HG02623 (cell line): ENCODE data around the gene TMBIM6.
"Not testable (repeated sequence)": the region's sequence is repeated elsewhere in the genome, so short reads cannot be mapped to it uniquely, and the experiment has no call there.

Source experiments
- ATAC-seq: cut with Tn5 transposase; IDR thresholded peaks from one replicate; pipeline ENCODE4 v1.9.1; 2021; ENCODE audit warnings: moderate library complexity; ENCODE audit not compliant: unreplicated experiment

TMBIM6 gene, protein sequence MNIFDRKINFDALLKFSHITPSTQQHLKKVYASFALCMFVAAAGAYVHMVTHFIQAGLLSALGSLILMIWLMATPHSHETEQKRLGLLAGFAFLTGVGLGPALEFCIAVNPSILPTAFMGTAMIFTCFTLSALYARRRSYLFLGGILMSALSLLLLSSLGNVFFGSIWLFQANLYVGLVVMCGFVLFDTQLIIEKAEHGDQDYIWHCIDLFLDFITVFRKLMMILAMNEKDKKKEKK

DNA sequence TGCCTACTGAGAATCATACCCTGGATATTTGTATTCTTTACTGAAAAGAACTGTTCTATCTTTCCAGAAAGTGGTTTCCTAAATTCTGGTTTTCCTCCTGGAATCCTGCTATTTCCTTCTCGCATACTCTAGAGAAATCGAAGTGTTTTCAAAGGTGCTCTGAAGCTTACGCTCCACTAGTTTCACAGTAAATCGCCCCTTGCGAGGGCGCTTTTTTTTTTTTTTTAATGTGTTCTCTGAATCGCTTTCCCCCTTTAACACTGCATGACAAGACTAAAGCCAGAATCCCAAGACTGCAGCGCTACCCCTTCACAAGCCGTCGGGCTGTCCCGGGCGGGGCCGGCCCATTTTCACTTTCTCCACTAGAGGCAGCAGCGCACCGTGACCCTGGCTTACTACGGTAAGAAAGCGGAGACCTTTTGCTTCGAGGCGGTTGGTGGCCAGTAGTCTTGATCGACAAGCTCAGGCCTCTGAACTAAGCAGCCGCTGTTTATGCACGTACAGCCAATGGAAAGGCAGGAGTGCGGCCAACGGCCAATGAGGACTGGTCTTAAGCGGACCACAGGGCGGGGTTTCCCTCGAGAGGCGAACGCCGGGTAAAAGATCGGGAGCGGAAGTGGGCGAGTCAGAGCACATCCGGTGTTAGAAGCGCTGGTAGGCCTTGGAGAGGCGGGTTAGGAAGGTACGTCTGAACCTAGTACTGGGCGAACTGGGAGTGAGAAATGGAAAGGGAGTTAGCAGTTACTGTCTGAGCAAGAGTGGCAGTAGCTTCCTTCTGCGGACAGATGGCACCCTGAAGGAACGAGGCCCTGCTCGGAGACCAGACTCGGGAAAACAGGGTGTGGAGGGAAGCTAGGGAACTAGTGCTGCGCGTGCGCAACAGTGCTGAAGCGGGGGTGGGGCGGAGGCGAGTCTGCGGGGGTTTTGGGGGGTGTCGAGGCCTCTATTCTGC lies at the start of gene TMBIM6:
TSS of gene TMBIM6 (plus strand) at position 628 of the 952 bp plus-strand sequence. CDS start 10,937 bp downstream, outside the sequence.
- peak; percentile 94 for ATAC-seq

DNA sequence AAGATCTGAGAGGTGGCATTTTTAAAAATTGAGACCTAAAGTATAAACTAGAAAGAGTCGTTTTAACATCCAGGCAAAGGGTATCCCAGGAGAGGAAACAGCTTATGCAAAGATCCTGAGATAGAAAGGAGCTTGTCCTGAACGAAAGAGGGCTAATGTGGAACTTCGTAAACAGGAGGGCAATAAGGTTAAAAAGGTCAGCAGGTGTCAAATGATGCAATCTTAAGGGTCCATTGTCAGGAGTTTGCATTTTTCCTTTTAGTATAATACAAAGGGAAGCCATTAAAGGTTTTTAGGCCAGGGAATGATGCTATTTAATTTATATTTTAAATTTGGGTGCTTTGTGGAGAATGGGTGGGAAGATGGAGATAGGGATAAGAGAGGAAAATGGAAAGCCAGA lies 48.5 kb upstream of the TMBIM6 start:
- no peak for ATAC-seq

DNA sequence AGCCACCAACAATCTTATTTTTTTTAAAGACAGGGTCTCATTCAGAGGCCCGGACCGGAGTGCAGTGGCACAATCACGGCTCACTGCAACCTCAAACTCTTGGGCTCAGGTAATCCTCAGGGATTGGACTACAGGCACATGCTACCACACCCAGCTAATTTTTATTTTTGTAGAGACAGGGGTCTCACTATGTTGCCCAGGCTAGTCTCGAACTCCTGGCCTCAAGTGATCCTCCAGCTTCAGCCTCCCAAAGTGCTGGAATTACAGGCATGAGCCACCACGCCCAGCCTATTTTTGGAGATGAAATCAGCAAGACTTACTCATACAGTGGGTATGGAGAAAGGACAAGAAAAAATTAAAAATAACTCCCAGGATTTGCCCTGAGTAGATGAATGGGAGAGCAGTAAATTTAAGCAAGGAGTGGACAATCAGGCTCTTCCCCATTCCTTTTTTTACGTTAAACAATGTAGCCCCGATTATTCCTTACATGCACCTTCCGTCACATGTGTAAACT lies 47.4 kb upstream of the TMBIM6 start:
- no peak for ATAC-seq

DNA sequence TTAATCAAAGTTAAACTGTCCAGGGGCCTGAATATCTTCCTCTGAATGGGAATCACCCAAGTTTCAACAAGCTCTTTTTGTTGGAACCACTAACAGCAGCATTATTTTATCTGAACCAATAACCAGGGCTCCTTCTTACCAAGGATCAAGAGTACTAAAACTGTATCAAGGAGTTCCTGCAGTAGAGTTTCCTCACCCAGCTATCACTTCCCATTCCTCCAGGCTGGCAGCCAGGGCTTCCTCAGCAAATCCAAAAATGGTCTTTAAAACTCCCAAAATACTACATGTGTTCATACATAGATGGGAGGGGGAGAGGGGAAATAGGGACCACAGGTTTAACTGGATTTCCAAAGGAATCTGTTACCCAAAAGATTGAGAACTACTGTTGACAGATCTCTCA lies 44.6 kb upstream of the TMBIM6 start:
- ATAC-seq = no peak

DNA sequence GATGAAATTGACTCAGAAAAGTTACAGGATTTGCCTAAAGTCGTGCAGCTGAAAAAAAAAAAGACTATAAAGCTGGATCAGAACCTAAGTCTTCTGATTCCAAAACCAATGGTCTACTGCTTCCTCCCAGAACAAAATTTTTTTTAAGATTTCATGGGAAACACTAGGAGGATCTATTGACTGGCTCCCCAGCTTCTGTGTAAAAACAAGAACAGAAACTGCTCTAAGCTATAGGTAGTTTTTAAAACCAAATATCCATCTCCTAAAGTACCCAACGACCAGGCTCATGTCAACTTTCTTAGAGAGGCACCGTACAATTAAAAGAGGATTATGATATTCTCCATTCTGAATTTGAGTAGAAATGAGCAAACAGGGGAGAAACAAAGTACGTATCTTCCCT lies 43.5 kb upstream of the TMBIM6 start:
- no peak for ATAC-seq

DNA sequence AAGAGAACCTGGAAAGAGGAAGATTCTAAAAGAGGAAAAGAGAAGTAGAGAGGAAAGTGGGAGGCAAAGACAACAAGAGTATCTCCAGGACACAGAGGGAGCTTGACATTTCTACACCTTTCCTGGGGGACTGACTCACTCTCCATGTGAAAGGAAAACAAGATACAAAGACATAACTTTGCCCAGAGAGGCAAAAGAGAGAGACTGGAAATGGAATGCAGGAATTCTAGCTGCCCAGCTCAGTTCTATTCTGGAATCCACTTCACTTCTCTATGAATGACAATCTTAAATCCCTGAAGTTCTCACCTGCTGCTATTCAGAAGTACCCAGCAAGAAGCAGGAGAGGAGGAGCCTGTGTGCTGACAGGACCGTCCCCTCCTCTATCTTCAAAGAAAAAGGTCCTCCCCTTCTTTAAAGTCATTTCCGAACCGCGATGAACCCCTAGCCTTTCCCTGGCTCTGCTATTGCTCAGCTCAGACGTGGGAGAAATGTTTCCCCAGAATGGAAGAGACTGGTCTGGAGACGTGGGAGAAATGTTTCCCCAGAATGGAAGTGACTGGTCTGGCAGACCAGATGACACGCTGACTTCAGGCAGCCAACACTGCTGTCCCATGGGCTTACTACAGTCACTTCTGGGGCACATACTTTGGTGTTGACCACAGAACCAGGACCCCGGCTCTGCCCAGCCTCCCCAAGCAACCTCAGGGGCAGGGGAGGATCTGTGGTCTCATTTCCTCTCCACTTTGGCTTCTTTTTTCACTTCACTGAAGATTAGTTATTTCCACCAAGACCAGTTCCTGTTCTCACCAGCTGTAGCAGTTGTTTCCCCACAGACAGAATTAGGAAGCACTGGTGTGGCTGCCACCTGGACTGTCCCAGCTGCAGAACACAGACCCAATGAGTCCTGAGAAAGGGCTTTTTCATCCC lies 42.5 kb upstream of the TMBIM6 start:
- ATAC-seq = peak; percentile 56

DNA sequence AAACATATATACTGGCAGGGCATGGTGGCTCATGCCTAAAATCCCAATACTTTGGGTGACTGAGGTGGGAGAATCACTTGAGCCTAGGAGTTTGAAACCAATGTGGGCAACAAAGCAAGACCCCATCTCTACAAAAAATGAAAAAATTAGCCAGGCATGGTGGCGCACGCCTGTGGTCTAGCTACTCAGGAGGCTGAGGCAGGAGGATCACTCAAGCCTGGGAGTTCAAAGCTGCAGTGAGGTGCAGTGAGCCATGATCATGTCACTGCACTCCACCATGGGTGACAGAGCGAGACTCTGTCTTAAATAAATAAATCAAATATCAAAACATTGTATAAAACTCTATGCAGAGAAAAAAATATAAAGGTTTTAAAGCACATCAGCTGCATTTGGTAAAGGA lies 39.3 kb upstream of the TMBIM6 start:
- no peak for ATAC-seq

DNA sequence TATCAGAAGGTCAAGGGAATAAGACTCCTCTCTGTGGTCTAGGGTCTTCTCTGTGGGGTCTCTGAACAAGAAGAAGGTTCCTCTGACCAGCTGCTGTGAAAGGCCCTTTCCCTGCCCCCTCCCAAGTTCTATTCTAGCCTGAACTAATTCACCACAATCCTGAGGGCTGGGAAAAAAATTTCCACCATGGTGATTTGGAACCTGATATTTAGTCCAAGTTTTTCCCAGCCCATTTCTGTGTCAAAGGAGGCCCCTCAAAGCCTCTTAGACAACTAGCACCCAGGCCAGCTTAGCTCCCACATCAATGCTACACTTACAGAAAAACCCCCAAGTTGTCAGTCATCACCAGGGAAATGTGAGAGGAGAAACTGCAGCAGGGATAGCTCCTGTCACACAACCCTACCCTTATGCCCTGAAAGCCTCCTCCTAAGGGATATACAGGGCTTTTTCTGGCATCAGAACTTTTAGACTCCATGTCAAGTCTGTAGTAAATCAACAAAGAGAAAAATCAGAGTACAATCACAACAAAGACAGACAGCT lies 38.6 kb upstream of the TMBIM6 start:
- ATAC-seq = no peak

DNA sequence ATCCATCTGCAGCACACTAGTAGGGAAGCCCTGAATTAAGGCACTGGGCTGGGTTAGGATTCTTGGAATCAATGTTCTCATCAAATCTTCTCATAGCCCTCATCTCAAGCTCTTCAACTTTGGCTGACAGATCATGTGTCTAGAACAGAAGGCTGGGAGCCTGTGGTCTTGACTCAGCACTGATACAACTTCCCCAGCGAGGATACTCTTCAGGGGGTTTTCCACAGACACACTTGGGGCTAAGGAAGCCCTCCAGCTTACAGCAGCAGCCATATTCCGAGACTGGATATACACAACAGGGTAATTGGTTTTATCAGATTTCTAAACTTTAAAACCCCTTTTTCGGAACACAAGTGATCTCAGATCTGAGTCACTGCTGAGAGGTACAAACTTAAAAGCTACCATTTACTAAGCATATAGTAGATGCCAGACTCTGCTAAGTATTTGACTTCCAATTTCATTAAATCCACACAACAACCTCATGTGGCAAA lies 37.7 kb upstream of the TMBIM6 start:
- ATAC-seq = no peak

DNA sequence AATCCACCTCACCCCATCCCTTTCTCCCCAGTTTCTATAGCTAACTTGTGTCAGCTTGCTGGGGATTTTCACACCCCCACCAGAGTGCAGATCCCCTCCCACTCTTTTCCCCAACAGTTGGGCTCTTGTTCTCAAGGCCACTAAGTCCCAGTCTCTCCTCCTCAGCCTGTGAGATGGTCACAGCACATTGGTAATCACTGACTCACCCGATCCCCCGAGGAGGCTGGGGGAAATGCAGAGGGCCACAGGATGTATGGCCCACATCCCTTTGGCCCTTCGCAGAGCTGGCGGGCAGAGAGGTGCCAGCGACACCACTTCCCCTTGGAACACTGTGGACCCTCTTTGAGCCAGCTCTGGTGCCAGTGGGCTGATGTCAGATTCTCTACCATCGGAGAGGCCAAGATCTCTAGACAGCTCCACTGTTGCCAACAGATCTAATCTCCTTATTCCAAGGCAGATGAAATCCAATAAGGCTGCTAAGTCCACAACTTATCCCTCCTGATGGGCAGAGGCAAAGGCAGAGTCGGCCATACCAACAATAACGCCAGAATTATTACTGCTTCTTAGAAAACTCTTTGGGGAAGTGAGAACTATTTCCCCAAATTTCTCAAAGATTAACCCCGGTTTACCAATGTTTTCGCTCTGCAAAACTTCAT lies 35.8 kb upstream of the TMBIM6 start:
- ATAC-seq = no peak

DNA sequence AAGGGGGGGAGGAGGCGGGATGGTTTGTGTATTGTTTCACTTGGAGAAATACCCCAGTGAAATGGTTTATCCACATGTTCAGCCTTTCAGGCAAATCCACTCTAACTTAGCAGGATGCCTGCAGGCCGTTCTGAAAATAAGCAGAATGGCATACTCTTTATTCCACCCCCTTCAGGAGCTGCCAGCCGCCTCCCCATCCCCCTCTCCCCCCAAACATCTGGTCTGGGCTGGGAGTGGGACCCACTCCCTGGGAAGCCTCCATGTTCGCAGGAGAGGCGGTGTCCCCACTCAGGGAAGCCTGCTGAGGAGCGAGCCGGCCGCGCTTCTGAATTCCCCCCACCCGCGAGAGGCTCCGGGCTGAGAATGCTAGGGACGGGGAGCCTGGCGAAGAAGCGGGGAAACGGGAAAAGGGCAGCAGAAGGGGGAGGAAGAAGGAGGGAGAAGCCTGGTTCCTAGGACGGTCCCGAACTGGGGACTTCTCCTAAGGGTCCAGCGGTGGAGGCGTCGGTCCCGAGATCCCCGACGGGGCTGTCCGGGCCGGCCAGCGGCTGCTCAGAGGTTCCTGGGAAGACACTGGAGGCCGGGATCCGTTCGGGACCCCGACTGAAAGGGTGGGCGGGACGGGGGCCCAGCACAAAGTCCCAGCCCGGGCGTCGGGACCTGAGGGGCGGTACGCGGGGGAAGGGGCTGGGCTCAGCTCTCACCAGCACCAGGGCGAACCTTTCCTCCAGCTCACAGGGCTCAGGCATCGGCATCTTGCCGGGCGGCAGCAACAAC lies 34.8 kb upstream of the TMBIM6 start:
- ATAC-seq = peak; percentile 10

DNA sequence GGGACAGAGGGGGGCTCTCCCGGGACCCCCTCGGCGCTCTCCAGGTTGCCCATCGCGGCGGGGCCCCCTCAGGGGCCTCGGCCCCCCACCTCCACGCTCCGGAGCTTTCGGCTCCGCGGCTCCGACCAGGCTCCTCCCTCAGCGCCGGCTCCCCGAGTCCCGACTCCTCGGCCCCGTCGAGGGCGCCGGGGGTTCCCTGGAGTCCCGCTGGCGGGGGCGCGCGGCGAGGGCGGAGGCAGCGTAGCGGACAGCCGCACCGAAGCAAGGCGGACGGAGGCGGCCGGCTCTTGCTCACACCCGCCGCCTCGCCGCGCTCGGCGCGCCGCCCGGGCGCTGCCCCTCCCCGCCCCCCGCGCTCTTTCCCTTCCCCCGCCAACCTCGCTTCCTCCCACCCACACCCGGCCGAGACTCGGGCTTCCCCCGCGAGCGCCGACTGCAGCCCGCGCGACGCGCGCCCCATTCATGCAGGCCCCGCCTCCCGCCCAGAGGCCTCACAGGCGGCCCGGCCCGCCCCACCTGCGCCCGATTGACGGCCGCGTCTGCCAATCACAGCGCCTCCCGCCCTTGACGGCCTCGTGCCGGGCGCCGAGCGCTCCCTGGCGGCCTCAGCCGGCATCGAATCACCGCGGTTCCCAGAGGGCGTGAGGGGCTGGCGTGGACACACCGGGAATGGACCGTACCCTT lies 34.1 kb upstream of the TMBIM6 start, which contains the start of gene FMNL3:
TSS of gene FMNL3 (minus strand) at position 278 of the 684 bp plus-strand sequence. CDS start at position 53, 225 bp downstream.
- ATAC-seq = peak; percentile 71

DNA sequence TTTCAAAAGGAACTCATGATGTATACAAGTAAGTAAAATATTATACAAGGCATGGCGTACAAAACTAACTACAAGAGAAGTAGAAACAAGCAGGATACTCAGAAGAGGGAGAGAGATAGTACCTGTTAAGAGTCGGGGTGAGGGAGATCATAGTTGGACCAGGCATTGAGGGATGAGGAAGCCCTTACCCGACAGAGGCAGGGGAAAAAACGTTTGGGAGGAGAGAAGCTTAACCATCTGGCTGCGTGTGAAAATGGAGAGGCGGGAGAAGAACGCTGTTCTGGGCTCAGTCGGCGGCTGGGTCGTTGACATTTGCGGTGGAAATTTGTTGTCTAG lies 33.6 kb upstream of the TMBIM6 start:
- ATAC-seq = no peak

DNA sequence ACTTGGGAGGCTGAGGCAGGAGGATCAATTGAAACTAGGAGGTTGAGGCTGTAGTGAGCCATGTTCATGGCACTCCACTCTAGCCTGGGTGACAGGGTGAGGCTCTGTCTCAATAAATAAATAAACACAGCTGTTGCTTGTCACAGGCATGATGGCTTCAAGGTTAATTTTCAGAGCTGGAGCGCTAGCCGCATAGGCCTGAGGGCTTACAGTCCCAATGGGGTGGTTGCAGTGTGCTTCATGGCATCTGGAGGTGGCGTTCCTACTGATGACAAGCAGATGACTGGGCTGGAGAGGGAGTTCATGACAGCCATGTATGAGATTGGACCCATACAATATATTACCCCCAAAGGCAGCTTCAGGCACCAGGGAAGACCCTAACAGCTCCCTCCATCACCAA lies 32.5 kb upstream of the TMBIM6 start:
- no peak for ATAC-seq

DNA sequence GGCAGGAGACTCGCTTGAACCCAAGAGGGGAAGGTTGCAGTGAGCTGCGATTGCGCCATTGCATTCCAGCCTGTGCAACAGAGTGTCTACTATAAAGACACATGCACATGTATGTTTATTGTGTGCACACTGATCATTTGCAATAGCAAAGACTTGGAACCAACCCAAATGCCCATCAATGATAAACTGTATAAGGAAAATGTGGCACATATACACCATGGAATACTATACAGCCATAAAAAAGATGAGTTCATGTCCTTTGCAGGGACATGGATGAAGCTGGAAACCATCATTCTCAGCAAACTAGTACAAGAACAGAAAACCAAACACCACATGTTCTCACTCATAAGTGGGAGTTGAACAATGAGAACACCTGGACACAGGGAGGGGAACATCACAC lies 27.4 kb upstream of the TMBIM6 start:
- ATAC-seq = not testable (repeated sequence)

DNA sequence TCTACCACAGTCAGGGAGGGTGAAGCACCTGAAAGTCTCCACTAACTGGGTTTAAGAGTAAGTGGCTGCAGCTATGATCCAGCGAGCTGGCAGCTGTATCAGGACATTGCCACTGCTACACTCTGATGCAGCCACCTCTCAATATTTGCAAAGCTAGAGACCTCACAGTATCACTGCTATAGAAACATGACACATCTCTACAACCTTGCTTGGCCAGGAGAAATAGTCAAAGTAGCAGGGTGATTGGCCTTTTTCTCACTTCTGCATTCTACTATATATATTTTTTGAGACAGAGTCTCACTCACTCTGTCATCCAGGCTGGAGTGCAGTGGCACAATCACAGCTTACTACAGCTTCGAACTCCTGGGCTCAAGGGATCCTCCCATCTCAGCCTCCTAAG lies 24.8 kb upstream of the TMBIM6 start:
- ATAC-seq = no peak

DNA sequence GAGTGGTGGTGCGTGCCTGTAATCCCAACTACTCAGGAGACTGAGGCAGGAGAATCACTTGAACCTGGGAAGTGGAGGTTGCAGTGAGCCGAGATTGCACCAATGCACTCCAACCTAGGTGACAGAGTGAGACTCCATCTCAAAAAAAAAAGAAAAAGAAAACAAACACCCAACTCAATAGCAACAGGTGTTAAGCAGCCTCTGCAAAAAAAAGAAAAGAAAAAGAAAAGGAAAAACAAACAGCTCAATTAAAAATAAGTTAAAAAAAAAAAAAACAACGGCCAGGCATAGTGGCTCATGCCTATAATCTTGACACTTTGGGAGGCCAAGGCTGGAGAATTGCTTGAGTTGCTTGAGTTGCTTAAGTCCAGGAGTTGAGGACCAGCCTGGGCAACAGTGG lies 23.6 kb upstream of the TMBIM6 start:
- not testable (repeated sequence) for ATAC-seq

DNA sequence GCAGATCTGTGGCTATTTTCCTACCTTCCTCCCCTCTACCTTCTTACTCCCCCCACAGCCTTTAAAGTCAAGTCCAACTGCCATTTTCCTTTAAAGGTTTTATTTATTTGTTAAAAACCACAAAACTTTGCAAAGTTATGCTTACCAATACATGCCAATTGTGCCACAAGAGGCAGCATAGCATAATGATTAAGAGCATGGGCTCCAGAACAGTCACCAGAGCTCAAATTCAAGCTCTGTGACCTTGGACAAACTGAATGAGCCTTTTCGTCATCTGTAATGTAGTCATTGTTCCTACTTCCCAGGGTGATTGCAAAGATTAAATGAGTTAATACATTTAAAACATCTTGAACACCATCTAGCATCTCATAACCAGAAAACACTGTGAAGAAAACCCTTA lies 21.1 kb upstream of the TMBIM6 start:
- no peak for ATAC-seq

DNA sequence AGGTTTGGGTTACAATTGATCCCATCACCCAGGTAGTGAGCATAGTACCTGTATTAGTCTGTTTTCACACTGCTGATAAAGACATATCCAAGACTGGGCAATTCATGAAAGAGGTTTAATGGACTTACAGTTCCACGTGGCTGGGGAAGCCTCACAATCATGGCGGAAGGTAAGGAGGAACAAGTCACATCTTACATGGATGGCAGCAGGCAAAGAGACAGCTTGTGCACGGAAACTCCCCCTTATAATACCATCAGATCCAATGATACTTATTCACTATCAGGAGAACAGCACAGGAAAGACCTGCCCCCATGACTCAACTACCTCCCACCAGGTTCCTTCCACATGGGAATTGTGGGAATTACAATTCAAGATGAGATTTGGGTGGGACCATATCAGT lies 20.0 kb upstream of the TMBIM6 start:
- ATAC-seq = not testable (repeated sequence)
